Posterior vena cava (tissue), 2 donors: ENCODE measurements around the gene ATG16L1. TPM values are rescaled to one million over a fixed set of nuclear protein-coding genes. Genes with fewer than 3 reads are reported as not detected.

ENCODE experiments used
- DNase-seq: peaks from one replicate; pipeline ENCODE4 v3.0.0-alpha.2; 2020; ENCODE audit warnings: low spot score
- intact Hi-C, 2 donors: fragments of 100-400 bp; cut with DNase I; formaldehyde crosslinking; loops; one replicate each; pipeline versions ENCODE4 v1.14.1 to v1.14.2; 2022 to 2023
- total RNA-seq, 2 donors: library from RNA; stranded (reverse); fragmentation: NEBNext Ultra II Directional; extraction: Animal tissue kit (Norgen Biotek cat#: 25700); gene quantifications; one replicate each; pipeline ENCODE4 v1.2.1, GENCODE V29; 2021
- donor health status: DM: yes; HTN: yes; CAD: no.
- donor health status: DM: yes; HTN: yes; CAD: no.

ATG16L1 gene
- total RNA-seq, 2 donors from 2014 or later, result 19.9 to 22.8 TPM

DNA sequence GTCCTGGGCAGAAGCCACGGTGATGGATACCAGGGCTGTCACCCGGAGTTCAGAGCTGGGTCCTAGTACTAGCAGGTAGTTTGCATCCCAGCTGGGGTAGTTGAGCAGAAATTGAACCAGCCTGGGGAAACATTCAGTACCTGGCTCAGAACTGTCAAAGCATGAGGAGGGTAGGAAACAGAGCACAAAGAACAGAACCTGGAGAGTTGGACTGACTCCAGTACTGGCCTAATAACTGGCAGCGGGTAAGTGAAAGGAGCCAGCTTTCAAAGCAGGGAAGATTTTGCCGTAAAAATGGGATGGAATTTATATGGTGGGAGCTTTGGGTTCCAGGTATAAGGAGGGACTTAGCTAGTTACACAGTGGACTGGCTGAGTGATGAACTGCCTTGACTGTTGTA is 23.8 kb downstream of the ATG16L1 start:
- intact Hi-C loops, result no loop called here
- DNase-seq, result no peak

DNA sequence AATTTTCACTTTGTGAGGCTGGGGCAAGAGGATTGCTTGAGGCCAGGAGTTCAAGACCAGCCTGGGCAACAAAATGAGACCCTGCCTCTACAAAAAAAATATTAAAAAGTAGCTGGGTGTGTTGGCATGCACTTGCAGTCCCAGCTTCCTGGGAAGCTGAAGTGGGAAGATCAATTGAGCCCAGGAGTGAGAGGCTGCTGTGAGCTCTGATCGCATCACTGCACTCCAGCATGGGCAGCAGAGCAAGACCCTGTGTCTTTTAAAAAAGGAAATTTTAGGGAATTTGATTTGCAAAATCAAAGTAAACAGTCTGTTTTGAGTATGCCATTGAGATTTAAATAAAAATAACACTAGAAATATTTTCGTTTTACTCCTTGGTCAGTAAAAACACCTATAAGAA is 27.4 kb downstream of the ATG16L1 start:
- DNase-seq, result no peak
- intact Hi-C loops, result no loop called here

DNA sequence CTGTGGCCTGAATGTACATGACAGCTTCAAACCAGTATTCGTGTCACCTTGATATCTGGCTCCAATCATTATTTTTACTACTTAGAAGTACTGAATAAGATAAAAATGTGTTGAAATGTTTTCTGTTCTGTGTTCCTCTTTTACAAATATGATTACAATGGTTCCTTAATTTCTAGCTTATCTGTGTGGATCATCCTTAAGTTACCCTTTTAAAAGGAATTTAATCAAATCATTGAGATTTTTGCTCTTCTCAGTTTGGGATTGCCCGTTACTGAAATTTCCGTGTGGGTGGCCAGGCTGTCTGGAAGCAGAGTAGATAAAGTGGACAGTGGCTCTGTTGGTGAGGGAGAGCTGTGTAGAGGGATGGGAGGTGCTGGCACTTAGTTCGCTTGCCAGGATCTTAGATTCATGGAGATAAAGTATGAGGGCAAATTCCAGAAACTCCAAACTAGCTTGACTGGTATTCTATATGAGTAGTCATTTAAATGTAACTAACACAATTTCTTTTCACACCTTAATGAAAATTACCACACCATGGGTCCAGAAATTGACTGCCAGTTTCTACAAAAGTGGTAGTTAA is 28.7 kb downstream of the ATG16L1 start:
- no peak for DNase-seq
- intact Hi-C loops, result no loop called here

DNA sequence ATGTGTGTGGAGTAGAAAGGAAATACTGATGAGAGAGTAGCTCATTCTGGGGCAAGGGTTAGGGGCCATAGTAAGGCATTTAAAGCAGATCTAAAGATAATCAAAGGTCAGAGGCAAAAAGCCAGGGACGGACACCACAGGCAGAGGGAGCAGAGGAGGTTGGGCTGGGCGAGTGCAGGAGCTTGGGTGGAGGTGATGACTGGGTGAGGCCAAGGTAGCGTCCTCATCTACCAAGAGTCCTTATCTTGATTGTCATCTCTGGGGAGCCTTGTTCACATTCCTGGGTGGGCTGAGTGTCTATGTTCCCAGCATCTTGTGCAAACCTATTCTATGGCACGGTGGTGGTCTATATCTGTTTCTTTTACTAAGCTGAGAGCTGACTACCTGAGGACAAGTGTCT is 30.1 kb downstream of the ATG16L1 start:
- intact Hi-C loops, result no loop called here
- no peak for DNase-seq

DNA sequence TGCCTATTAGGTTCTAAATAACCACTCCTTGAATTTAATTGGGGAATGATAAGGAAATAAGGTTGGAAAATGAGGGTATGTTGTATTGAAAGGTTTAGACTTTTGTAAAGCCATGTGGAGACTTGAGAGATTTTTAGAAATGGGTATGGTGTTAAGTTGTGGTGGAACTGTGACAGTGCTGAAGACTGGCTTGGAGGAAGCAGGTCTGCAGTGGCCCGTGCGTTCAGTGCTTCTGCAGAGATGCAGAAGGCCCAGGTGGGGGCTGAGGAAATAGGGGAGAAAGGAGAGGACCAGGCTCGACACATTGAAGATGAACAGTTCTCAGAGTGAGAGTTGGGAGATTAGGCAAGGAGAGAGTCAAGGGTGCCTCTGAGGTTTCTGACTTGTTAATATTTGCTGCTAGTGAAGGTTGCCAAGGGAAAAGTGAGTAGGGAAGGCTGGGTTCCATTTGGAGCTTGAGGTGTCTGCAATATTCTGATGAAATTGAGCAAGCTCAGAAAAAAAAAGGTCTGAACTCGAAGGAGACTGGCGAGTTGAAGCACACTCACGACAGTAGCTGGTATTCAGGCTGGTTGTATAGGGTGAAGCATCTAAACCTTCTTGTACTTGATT is 30.6 kb downstream of the ATG16L1 start:
- DNase-seq, result no peak
- intact Hi-C loops, result no loop called here

DNA sequence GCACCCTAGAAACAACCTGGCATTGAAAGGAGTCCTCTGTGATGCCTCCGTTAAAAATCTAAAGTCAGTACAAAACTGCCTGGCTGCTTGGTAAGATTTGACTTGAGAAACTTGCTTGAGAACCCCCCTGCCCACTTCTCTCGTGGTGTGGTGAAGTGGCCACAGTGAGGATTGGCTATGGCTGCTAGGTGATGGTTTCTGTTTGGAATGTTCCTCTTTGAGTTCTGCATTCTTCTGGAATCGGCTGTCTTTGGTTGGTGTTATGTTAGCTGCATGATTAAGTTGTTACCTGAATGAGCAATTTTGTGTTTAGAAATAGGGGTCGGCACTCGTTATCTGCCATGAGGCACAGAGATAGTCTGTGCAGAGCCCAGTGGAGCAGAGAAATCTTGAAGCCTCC is 34.4 kb downstream of the ATG16L1 start:
- DNase-seq, result no peak
- intact Hi-C loops, result no loop called here

DNA sequence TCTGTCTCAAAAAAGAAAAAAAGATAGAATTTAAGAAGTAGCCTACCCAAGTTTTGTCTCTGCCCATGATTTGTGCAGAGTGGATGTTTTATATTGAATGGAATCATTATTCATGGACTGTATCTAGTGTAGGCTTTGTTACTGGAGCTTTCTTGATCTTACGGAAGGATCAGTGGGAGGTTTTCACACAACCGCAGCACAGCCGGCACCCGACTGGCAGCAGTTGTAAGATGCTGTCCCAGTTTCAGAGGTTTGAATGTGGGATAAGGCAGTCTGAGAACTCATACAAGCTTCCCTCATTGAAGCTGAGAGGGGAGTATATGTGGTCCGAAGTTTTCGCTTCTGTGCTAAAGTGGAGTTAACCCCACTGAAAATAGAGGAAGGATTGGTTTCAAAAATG is 36.4 kb downstream of the ATG16L1 start:
- no peak for DNase-seq
- intact Hi-C loops, result no loop called here

DNA sequence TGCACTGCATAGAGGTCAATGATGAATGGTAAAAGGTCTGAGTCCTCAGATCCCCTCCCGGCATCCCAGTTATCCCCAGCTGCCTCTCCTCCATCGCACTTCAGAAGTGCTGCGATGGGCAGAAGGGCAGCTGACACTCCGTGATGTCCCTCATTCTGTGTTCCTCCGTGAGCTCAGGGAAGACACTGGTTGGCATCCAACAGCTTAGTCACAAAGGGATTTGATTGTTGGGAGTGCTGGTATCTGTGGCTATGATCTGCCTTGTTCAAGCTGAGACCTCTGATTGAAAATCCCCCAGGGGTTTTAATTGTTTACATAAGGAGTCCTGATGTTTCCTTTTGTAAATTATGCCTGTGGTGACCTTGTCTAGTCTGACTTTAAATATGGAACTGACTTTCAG is 37.2 kb downstream of the ATG16L1 start:
- intact Hi-C loops, result no loop called here
- no peak for DNase-seq

DNA sequence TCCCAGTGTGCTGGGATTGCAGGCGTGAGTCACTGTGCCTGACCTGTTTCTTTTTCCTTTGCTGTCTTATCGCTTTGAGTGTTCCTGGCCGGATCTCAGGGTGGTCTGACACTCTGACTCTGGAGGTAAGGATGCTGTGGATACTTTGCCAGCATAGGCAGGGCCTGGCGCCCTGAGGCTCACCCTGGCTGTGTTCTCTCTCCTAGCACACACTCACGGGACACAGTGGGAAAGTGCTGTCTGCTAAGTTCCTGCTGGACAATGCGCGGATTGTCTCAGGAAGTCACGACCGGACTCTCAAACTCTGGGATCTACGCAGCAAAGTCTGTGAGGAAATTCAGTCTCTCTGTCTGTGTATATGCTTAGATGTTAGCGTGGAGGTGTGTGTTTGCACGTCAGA is 38.2 kb downstream of the ATG16L1 start:
- intact Hi-C loops, result loop anchor here in 1 of 2 donors (5.0 kb wide), 1 partner anchor 153 kb away; no protein-coding TSS in a partner anchor
- DNase-seq, result no peak

DNA sequence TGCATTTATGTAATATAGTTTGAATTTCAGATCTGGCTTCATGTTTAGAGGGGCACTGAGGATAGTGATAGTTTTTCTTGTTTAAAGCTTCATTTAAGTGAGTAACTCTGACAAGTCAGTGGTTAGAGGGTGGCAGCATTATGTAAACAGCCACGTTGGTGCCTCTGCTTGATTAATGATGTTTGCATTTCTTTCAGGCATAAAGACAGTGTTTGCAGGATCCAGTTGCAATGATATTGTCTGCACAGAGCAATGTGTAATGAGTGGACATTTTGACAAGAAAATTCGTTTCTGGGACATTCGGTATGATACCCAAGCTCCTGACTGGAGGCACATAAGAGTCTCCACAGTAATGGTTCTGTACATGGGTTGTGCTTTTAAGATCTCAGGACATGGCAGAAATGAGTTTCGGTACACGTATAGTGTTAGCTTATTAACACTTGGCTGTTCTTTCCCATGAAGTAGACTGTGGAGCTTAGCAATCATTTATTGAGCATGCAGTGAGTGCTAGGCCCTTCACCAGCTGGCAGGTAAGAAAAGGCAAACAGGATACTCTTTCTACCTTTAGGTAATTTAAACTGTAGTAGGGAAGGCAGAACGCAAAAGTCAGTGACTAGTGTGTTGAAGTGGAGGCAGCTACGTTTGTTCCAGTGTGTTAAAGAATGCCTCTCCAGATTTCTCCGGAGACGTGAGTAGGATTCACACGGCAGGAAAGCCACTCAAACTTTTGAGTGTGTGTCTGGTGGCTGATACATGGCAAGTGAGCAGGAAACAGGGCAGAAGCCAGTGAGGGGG is 38.8 kb downstream of the ATG16L1 start:
- no peak for DNase-seq
- intact Hi-C loops, result loop anchor here in 1 of 2 donors (5.0 kb wide), 1 partner anchor 152 kb away; no protein-coding TSS in a partner anchor

DNA sequence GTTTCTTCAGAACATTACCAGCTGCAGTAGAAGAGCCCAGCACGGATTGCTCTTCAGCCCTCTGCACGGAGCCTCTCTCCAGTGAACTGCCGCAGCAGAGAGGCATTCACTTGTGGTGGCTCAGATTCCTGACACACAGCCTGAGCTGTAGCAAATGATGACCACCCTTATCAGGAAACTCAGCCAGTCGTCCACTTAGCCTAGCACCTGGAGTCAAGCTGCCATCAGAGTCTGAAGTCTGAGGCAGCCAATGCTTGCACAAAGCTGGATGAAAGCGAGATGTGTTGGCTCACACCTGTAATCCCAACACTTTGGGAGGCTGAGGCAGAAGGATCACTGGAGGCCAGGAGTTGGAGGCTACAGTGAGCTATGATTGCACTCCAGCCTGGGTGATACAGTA is 44.4 kb downstream of the ATG16L1 start:
- intact Hi-C loops, result no loop called here
- DNase-seq, result no peak

DNA sequence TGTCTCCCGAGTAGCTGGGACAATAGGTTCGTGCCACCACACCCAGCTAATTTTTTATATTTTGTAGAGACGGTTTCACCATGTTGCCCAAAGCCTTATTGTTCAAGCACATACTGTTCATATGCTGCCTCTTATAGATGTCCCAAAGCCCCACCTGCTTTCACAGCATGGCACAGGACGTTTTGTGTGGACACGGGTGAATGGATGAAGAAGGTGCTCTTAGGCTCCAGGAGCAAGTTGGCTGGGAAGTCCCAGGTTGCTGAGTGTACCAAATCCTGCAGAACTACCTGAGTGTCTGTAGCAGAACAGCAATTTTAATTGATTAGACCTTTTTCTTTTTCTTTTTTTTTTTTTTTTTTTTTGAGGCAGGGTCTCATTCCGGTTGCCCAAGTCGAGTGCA is 45.6 kb downstream of the ATG16L1 start:
- DNase-seq, result no peak
- intact Hi-C loops, result no loop called here

DNA sequence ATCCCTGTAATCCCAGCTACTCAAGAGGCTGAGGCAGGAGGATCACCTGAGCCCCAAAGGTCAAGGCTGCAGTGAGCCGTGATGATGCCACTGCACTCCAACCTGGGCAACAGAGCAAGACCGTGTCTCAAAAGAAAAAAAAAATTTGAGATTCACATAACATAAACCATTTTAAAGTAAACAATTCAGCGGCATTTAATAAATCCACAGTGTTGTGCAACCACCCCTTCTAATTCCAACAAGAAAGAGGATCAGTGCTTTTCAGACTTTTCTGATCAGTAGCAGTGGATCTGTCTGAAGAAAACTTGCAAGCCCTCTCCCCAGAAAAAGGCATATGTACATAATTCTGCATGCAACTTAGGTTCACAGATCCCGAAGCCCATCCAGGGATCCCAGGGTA is 48.9 kb downstream of the ATG16L1 start:
- intact Hi-C loops, result loop anchor here in 1 of 2 donors (2.0 kb wide), 1 partner anchor 50 kb away; no protein-coding TSS in a partner anchor

DNA sequence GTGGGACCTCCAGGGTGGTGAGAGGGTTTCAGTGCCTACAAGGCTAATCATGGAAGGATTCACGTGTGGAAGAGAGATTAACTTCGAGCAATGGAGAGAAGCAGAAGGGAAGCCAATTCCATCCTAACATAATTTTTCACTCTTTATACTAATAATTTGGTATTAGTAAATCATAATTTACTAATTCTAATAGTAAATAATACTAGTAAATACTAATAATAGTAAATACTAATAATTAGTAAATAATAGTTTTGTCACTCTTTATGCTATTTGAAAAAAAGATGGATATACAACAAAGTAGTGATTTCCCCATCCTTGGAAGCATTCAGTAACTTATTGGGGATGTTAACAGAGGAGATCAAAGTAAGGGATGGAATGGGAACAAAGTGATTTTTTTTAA is 49.8 kb downstream of the ATG16L1 start:
- DNase-seq, result no peak
- intact Hi-C loops, result loop anchor here in 1 of 2 donors (2.0 kb wide), 1 partner anchor 50 kb away; no protein-coding TSS in a partner anchor

More for the DNA sequence above, 48.9 kb downstream of the ATG16L1 start:
- DNase-seq, result no peak

DNA sequence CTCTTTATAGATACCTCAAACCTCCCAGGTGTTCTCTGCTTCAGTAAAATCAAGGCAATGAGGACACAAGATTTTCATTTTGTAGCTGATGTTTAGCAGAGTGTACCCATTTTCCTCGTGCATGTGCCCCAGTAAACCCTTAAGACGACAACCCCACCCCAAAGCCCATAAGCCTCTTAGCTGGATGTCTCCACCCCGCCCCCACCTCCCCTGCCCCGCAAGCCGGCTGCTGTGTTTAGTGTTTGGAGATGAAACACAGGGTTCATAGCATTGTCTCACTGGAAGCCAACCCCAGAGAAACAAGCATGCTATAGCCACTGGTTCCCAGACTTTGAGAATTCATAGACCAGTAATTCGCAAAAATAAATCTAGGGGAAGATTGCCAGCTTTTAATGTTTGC is 50.3 kb downstream of the ATG16L1 start:
- DNase-seq, result no peak
- intact Hi-C loops, result loop anchor here in 1 of 2 donors (2.0 kb wide), 1 partner anchor 49 kb away; no protein-coding TSS in a partner anchor

DNA sequence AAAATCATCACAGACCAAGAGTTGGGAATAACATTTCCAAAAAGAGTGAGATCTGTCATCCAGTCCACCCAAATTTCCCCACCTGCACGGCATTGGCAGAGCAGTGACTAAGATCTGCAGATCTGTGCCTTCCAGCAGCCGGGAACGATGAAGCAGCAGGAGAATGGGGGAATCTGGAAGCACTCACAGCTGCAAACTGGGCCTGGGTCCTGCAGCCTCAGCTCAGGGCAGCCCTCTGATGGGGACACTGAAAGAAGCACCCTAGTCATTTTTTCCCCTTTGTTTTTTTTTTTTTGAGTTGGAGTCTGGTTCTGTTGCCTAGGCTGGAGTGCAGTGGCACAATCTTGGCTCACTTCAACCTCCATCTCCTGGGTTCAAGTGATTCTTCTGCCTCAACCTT is 51.8 kb downstream of the ATG16L1 start:
- intact Hi-C loops, result no loop called here
- DNase-seq, result peak; percentile 28

DNA sequence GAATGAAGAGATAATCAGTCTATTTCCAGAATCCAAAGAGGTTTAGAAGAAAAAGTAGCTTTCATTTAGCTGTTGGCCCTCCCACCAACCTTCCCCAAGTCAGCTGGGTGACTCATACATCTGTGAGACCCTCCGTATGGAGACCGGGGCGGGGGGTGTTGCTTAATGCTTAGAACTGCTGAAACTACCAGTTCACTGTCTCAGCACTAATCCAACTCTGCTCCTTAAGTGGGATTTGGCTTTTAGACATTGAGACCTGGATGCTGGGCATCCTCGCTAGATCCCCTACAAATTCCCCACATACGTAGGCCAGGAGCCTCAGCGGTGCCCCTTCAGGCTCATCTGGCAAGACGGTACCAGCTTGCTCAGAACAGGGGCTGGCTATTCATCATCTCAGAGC is 56.1 kb downstream of the ATG16L1 start, which contains the start of gene SAG:
Gene SAG (plus strand): TSS at position 252 of the 400 bp plus-strand sequence. CDS start 1,374 bp downstream, outside the sequence.
- intact Hi-C loops, result no loop called here
- no peak for DNase-seq

DNA sequence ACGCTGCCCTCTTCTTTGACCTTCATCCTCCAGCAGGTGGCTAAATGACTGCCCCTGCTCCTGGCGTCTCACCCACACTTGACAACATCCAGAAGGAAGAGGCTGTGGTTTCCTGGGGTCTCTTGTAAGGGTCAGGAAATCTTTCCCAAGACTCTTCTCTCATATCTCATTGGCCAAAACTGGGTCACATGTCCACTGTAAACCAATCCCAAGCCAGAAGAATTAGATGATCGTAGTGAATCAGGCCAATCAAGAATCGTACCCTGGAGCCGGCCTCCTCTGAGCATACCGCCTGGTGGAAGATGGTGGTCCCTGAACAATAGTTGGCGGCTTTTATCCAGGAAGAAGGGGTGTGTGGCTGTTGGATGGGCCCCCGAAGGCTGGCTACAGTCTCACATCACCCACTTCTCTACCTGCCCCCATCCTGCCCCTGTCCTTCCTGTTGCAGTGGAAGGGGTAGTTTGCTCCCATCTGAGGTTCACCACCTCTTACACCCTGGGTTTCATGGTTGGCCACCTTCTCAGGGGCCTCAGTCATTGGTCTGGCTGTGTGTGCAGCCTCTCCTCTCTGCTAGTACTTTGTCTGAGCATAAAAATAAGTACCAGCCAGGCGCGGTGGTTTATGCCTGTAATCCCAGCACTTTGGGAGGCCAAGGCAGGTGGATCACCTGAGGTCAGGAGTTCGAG is 59.9 kb downstream of the ATG16L1 start:
- intact Hi-C loops, result no loop called here
- no peak for DNase-seq

DNA sequence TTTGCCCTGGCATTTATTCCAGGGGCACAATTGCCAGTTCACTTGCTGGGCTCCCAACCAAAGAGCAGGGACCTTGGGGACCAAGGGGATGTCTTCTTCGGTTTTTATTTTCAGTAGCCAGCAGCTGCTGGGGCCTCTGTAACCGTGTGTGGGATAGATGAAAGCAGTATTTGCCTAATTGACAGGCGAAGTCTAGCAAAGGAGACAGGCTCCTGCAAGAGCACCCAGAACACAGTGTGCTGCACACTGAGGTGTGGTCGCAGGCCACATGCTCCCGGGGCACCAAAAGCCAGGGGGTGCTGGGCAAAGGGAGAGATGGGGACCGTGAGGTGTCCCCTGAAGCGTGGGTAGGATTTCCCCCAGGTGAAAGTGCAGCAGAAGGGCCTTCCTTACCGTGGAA is 61.4 kb downstream of the ATG16L1 start:
- intact Hi-C loops, result no loop called here
- no peak for DNase-seq
